ENCODE data around the gene TUFT1.

DNA sequence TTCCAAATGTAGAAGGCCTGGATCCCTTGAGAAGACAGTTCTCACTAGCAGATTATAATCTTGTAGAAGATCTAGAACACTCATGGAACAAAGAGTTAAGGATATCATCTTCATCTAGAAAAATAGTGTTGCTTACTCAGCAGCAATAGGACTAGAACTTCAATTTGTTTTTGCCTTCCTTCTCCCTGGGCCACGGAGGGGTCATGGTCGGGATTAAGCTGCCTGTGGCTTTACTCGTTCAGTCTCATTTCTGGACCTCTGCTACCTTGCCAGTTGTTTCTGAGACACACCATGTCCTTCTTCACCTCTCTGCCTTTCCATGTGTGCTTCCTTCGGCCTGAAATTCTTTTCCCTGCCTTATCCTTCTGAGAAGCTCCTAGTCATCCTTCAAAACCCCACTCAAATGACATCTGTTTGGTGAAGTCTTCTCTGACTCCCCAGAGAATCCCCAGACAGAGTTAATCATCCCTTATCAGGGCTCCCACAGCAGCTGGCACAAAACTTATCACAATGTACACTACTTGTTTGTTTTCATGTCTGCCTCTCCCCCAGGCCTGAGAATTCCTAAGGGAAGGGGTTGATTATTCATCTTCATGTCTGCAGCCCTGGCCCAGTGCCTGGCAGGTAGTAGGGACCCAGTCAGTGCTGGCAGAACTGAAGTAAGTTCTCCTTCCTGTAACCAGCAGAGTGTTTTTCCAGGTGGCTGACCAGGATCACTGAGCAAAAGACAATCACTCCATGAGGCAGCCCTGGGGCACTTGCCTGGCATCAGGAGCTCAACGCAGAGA is 56.3 kb downstream of the TUFT1 start:
- TF ChIP-seq POLR2A (IDR thresholded peaks at IDR 0.05): no peak
- TF ChIP-seq, protein P1, sequence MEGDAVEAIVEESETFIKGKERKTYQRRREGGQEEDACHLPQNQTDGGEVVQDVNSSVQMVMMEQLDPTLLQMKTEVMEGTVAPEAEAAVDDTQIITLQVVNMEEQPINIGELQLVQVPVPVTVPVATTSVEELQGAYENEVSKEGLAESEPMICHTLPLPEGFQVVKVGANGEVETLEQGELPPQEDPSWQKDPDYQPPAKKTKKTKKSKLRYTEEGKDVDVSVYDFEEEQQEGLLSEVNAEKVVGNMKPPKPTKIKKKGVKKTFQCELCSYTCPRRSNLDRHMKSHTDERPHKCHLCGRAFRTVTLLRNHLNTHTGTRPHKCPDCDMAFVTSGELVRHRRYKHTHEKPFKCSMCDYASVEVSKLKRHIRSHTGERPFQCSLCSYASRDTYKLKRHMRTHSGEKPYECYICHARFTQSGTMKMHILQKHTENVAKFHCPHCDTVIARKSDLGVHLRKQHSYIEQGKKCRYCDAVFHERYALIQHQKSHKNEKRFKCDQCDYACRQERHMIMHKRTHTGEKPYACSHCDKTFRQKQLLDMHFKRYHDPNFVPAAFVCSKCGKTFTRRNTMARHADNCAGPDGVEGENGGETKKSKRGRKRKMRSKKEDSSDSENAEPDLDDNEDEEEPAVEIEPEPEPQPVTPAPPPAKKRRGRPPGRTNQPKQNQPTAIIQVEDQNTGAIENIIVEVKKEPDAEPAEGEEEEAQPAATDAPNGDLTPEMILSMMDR (IDR thresholded peaks at IDR 0.05): no peak
- no peak for TF ChIP-seq POLR2AphosphoS5 (IDR thresholded peaks at IDR 0.05)

Data from stomach (tissue), 4 donors.